ENCODE measurements around the gene PLA2G2F. TPM values are rescaled to one million over a fixed set of nuclear protein-coding genes. Genes with fewer than 3 reads are reported as not detected.

PLA2G2F gene
- total and polyA plus RNA-seq, 9 of the 15 experiments (the other 6 are each of a cell fraction or from before 2014, with no cell fraction given) = not detected

GRCh38 chr1:20165522-20165951 lies 26.4 kb downstream of the PLA2G2F start (continued):
- peak; percentile 27 for TF ChIP-seq MGA (IDR thresholded peaks at IDR 0.05)
- TF ChIP-seq NKRF (IDR thresholded peaks at IDR 0.05; ENCODE audit: borderline replicate concordance) = no peak
- TF ChIP-seq ZNF518B (CRISPR knock-in tag; IDR thresholded peaks at IDR 0.05) = no peak
- no peak for TF ChIP-seq CGGBP1 (CRISPR knock-in tag; IDR thresholded peaks at IDR 0.05)
- no peak for TF ChIP-seq AFF4 (CRISPR knock-in tag; IDR thresholded peaks at IDR 0.05)
- no peak for TF ChIP-seq POLR2A (conservative IDR thresholded peaks at IDR 0.05)

Measured in K562 (cell line).